Measurements from ENCODE around the gene FBN3.

The FBN3 gene

GRCh38 chr19:8022275-8022674 is 127.1 kb downstream of the FBN3 start:
- no peak overlapping the region for H3K27ac ChIP-seq (replicated peaks)
- no peak for TF ChIP-seq REST (IDR thresholded peaks at IDR 0.05; ENCODE audit: insufficient replicate concordance, low read depth)
- TF ChIP-seq POLR2AphosphoS5 (IDR thresholded peaks at IDR 0.05; ENCODE audit: low read depth), result no peak
- no peak for TF ChIP-seq GABPA (IDR thresholded peaks at IDR 0.05; ENCODE audit: low read depth)
- TF ChIP-seq CTCF (IDR thresholded peaks at IDR 0.05; ENCODE audit: insufficient read depth, low read length), result no peak
- no peak for TF ChIP-seq SPI1 (IDR thresholded peaks at IDR 0.05; ENCODE audit: borderline replicate concordance, low read depth)
- H3K4me3 ChIP-seq (replicated peaks; ENCODE audit: insufficient read depth, low read length), result no peak overlapping the region
- H3K27me3 ChIP-seq (ENCODE audit: insufficient read depth, poor library complexity, severe bottlenecking), result no peaks in the 10 kb centered on the region
- no peak for DNase-seq (ENCODE audit: low read depth in 1 of 2, low spot score in 1 of 2)

- H3K4me3 ChIP-seq (replicated peaks; ENCODE audit: insufficient read depth, low read length), result no peak overlapping the region
- no peak for DNase-seq (ENCODE audit: low read depth in 1 of 2, low spot score in 1 of 2)
- no peak overlapping the region for H3K27ac ChIP-seq (replicated peaks)
- H3K27me3 ChIP-seq (ENCODE audit: insufficient read depth, poor library complexity, severe bottlenecking), result no peaks in the 10 kb centered on the region
- TF ChIP-seq POLR2AphosphoS5 (IDR thresholded peaks at IDR 0.05; ENCODE audit: low read depth), result no peak
- no peak for TF ChIP-seq SPI1 (IDR thresholded peaks at IDR 0.05; ENCODE audit: borderline replicate concordance, low read depth)
- TF ChIP-seq GABPA (IDR thresholded peaks at IDR 0.05; ENCODE audit: low read depth), result no peak
- no peak for TF ChIP-seq REST (IDR thresholded peaks at IDR 0.05; ENCODE audit: insufficient replicate concordance, low read depth)
- no peak for TF ChIP-seq CTCF (IDR thresholded peaks at IDR 0.05; ENCODE audit: insufficient read depth, low read length)
Measured at GRCh38 chr19:8021374-8021773, 128.0 kb downstream of the FBN3 start.

GRCh38 chr19:8020681-8021080 is 128.7 kb downstream of the FBN3 start:
- no peak overlapping the region for H3K27ac ChIP-seq (replicated peaks)
- H3K4me3 ChIP-seq (replicated peaks; ENCODE audit: insufficient read depth, low read length), result no peak overlapping the region
- no peak for TF ChIP-seq POLR2AphosphoS5 (IDR thresholded peaks at IDR 0.05; ENCODE audit: low read depth)
- no peaks in the 10 kb centered on the region for H3K27me3 ChIP-seq (ENCODE audit: insufficient read depth, poor library complexity, severe bottlenecking)
- no peak for DNase-seq (ENCODE audit: low read depth in 1 of 2, low spot score in 1 of 2)

GRCh38 chr19:8017808-8018207 is 131.6 kb downstream of the FBN3 start:
- peak in 1 of 2 experiments; percentile 75 for DNase-seq (ENCODE audit: low read depth in 1 of 2, low spot score in 1 of 2)

More at GRCh38 chr19:8017808-8018207, 131.6 kb downstream of the FBN3 start:
- Histone ChIP-seq H3K4me3 (replicated peaks; ENCODE audit: insufficient read depth, low read length) (no peak overlapping the region), H3K27ac (replicated peaks) (no peak overlapping the region), H3K27me3 (ENCODE audit: insufficient read depth, poor library complexity, severe bottlenecking) (no peaks in the 10 kb centered on the region)
- TF ChIP-seq POLR2AphosphoS5 (IDR thresholded peaks at IDR 0.05; ENCODE audit: low read depth), result no peak
- TF ChIP-seq CTCF (IDR thresholded peaks at IDR 0.05; ENCODE audit: insufficient read depth, low read length), result peak; percentile 61
- peak; percentile 46; the same call in 1 of the 2 replicates for TF ChIP-seq SPI1 (IDR thresholded peaks at IDR 0.05; ENCODE audit: borderline replicate concordance, low read depth)
